ENCODE measurements around the gene ZNF774. TPM values are rescaled to one million over a fixed set of nuclear protein-coding genes. Genes with fewer than 3 reads are reported as not detected.

ZNF774 gene
- total and polyA plus RNA-seq, 2 donors from 2014 or later = 1.7 to 3.1 TPM

- Histone ChIP-seq H3K36me3 (ENCODE audit: control insufficient read depth in 2 of 3, insufficient read depth in 3 of 3, low read length in 3 of 3) (no peaks in the 10 kb centered on the region), H3K9me3 (ENCODE audit: control insufficient read depth in 2 of 3, insufficient read depth in 1 of 3, low read length in 3 of 3) (no peaks in the 10 kb centered on the region), H3K9ac (ENCODE audit: low read length in 3 of 3) (no peak overlapping the region), H3K27ac (ENCODE audit: low read depth in 2 of 2, low read length in 2 of 2) (no peak overlapping the region), H3K4me3 (ENCODE audit: low read length in 3 of 3) (no peak overlapping the region), H3K4me1 (ENCODE audit: control insufficient read depth in 2 of 3, insufficient read depth in 2 of 3, low read depth in 1 of 3, low read length in 3 of 3) (peaks cover 0 to 4% (median 0%) of the 10 kb centered on the region in 3 donors), H3K27me3 (ENCODE audit: control insufficient read depth, insufficient read depth, low read length) (no peaks in the 10 kb centered on the region)
- intact Hi-C loops (cut with DNase I) = no loop called here
- no peak for TF ChIP-seq CTCF (IDR thresholded peaks at IDR 0.05; ENCODE audit: borderline replicate concordance, extremely low read depth, insufficient read depth)
- DNase-seq = no peak
- FAIRE-seq = no peak
These were observed 3.0 kb upstream of the ZNF774 start for GRCh38 chr15:90349072-90349471.

GRCh38 chr15:90349821-90350220, 2.3 kb upstream of the ZNF774 start:
- DNase-seq = no peak
- TF ChIP-seq CTCF (IDR thresholded peaks at IDR 0.05; ENCODE audit: borderline replicate concordance, extremely low read depth, insufficient read depth) = no peak
- Histone ChIP-seq H3K9me3 (ENCODE audit: control insufficient read depth in 2 of 3, insufficient read depth in 1 of 3, low read length in 3 of 3) (no peaks in the 10 kb centered on the region), H3K27me3 (ENCODE audit: control insufficient read depth, insufficient read depth, low read length) (no peaks in the 10 kb centered on the region), H3K36me3 (ENCODE audit: control insufficient read depth in 2 of 3, insufficient read depth in 3 of 3, low read length in 3 of 3) (no peaks in the 10 kb centered on the region), H3K4me3 (ENCODE audit: low read length in 3 of 3) (no peak overlapping the region), H3K27ac (ENCODE audit: low read depth in 2 of 2, low read length in 2 of 2) (no peak overlapping the region), H3K9ac (ENCODE audit: low read length in 3 of 3) (no peak overlapping the region), H3K4me1 (ENCODE audit: control insufficient read depth in 2 of 3, insufficient read depth in 2 of 3, low read depth in 1 of 3, low read length in 3 of 3) (peaks cover 0 to 4% (median 0%) of the 10 kb centered on the region in 3 donors)
- intact Hi-C loops (cut with DNase I) = no loop called here
- no peak for FAIRE-seq

GRCh38 chr15:90351479-90352106, 491 bp upstream of the ZNF774 start:
- Histone ChIP-seq H3K36me3 (ENCODE audit: control insufficient read depth in 2 of 3, insufficient read depth in 3 of 3, low read length in 3 of 3) (no peaks in the 10 kb centered on the region), H3K4me1 (ENCODE audit: control insufficient read depth in 2 of 3, insufficient read depth in 2 of 3, low read depth in 1 of 3, low read length in 3 of 3) (peaks cover 0 to 4% (median 0%) of the 10 kb centered on the region in 3 donors), H3K9ac (ENCODE audit: low read length in 3 of 3) (peak overlapping the region; percentile 7 to 69 (median 22)), H3K27ac (ENCODE audit: low read depth in 2 of 2, low read length in 2 of 2) (no peak overlapping the region), H3K4me3 (ENCODE audit: low read length in 3 of 3) (peak overlapping the region; percentile 73 to 85 (median 78)), H3K27me3 (ENCODE audit: control insufficient read depth, insufficient read depth, low read length) (no peaks in the 10 kb centered on the region), H3K9me3 (ENCODE audit: control insufficient read depth in 2 of 3, insufficient read depth in 1 of 3, low read length in 3 of 3) (no peaks in the 10 kb centered on the region)
- no peak for TF ChIP-seq CTCF (IDR thresholded peaks at IDR 0.05; ENCODE audit: borderline replicate concordance, extremely low read depth, insufficient read depth)
- FAIRE-seq = no peak
- DNase-seq = peak in 2 of 5 donors; percentile 43 to 72
- intact Hi-C loops (cut with DNase I) = no loop called here

GRCh38 chr15:90354986-90355385, 2.9 kb downstream of the ZNF774 start:
- FAIRE-seq (no peak), DNase-seq (no peak)
- no peak overlapping the region for H3K4me3 ChIP-seq (ENCODE audit: low read length in 3 of 3)
- no peaks in the 10 kb centered on the region for H3K9me3 ChIP-seq (ENCODE audit: control insufficient read depth in 2 of 3, insufficient read depth in 1 of 3, low read length in 3 of 3)
- intact Hi-C loops (cut with DNase I) = no loop called here
- no peak overlapping the region for H3K27ac ChIP-seq (ENCODE audit: low read depth in 2 of 2, low read length in 2 of 2)
- peaks cover 0 to 4% (median 0%) of the 10 kb centered on the region in 3 donors for H3K4me1 ChIP-seq (ENCODE audit: control insufficient read depth in 2 of 3, insufficient read depth in 2 of 3, low read depth in 1 of 3, low read length in 3 of 3)
- no peaks in the 10 kb centered on the region for H3K27me3 ChIP-seq (ENCODE audit: control insufficient read depth, insufficient read depth, low read length)
- no peaks in the 10 kb centered on the region for H3K36me3 ChIP-seq (ENCODE audit: control insufficient read depth in 2 of 3, insufficient read depth in 3 of 3, low read length in 3 of 3)
- H3K9ac ChIP-seq (ENCODE audit: low read length in 3 of 3) = no peak overlapping the region
- no peak for TF ChIP-seq CTCF (IDR thresholded peaks at IDR 0.05; ENCODE audit: borderline replicate concordance, extremely low read depth, insufficient read depth)

All from kidney (tissue), 14 donors.